Urinary bladder (tissue), 4 donors: ENCODE data around the gene RNF212B. TPM values are rescaled to one million over a fixed set of nuclear protein-coding genes. Genes with fewer than 3 reads are reported as not detected.

Experiments
- DNase-seq: peaks from one replicate; pipeline ENCODE4 v3.0.0-alpha.2; 2015; ENCODE audit errors: extremely low spot score
- H3K27ac ChIP-seq: one replicate; pipeline ENCODE4 v1.5.1; 2013; ENCODE audit warnings: low read depth, mild to moderate bottlenecking, moderate library complexity
- H3K36me3 ChIP-seq: one replicate; pipeline ENCODE4 v1.6.1; 2013; ENCODE audit warnings: mild to moderate bottlenecking, moderate library complexity; ENCODE audit not compliant: insufficient read depth
- H3K4me1 ChIP-seq: one replicate; pipeline ENCODE4 v1.6.1; 2013; ENCODE audit warnings: mild to moderate bottlenecking, moderate library complexity; ENCODE audit not compliant: insufficient read depth
- H3K4me3 ChIP-seq: one replicate; pipeline ENCODE4 v1.5.1; 2013; ENCODE audit warnings: low read depth, low read length
- WGBS: extraction: QIAGEN DNeasy Blood & Tissue Kit; methylation state at CpG from one replicate; pipeline ENCODE4 v1.1.7; 2013; 5-methylcytosine and 5-hydroxymethylcytosine counted together
- polyA plus RNA-seq: library from polyadenylated mRNA; stranded (reverse); fragments of 200-250 nt; gene quantifications from one replicate; pipeline ENCODE4 v1.2.3, GENCODE V29; 2013
- small RNA-seq: library from RNA; depleted of rRNA; stranded (forward); fragments of <200 nt; gene quantifications from one replicate; pipeline ENCODE3, GENCODE V24; 2014
- total RNA-seq: library from RNA; depleted of rRNA; stranded (reverse); fragments of >200 nt; gene quantifications from one replicate; pipeline ENCODE4 v1.2.3, GENCODE V29; 2014
- donor health status: healthy with polysubstance abuse.
- donor health status: healthy.

Gene RNF212B
- total and polyA plus RNA-seq, 2 donors: 0.41 TPM; not detected in 1

- H3K36me3 ChIP-seq: peaks cover 3% of the 10 kb centered on the region
- DNase-seq: no peak
- no peaks in the 10 kb centered on the region for H3K4me1 ChIP-seq
- H3K4me3 ChIP-seq: peak overlapping the region; percentile 56
- H3K27ac ChIP-seq: peak overlapping the region; percentile 73
- 6% methylated on average over 5 of the region's 5 CpGs for WGBS
Observed at GRCh38 chr14:23307146-23307530, 69.4 kb downstream of the RNF212B start.

- Histone ChIP-seq H3K27ac (no peak overlapping the region), H3K4me3 (peak overlapping the region; percentile 56), H3K36me3 (peaks cover 3% of the 10 kb centered on the region), H3K4me1 (no peaks in the 10 kb centered on the region)
- 87% methylated on average over 22 of the region's 22 CpGs for WGBS
- DNase-seq: no peak
Observed at GRCh38 chr14:23307687-23308644, 70.2 kb downstream of the RNF212B start.

- Histone ChIP-seq H3K4me1 (no peaks in the 10 kb centered on the region), H3K27ac (no peak overlapping the region), H3K36me3 (peaks cover 3% of the 10 kb centered on the region), H3K4me3 (no peak overlapping the region)
- 86% methylated on average over 17 of the region's 17 CpGs for WGBS
- DNase-seq: no peak
Observed at GRCh38 chr14:23308721-23309445, 71.1 kb downstream of the RNF212B start.

- no peak for DNase-seq
- H3K36me3 ChIP-seq: peaks cover 3% of the 10 kb centered on the region
- H3K4me3 ChIP-seq: no peak overlapping the region
- no peaks in the 10 kb centered on the region for H3K4me1 ChIP-seq
- no peak overlapping the region for H3K27ac ChIP-seq
- WGBS: 90% methylated on average over 1 of the region's 1 CpG
Observed at GRCh38 chr14:23310546-23310945, 72.8 kb downstream of the RNF212B start.

- Histone ChIP-seq H3K36me3 (peaks cover 2% of the 10 kb centered on the region), H3K4me3 (no peak overlapping the region), H3K27ac (no peak overlapping the region), H3K4me1 (no peaks in the 10 kb centered on the region)
- no peak for DNase-seq
- WGBS: 89% methylated on average over 5 of the region's 5 CpGs
Observed at GRCh38 chr14:23316300-23316699, 78.6 kb downstream of the RNF212B start.

GRCh38 chr14:23319746-23320583 lies 82.2 kb downstream of the RNF212B start:
- Histone ChIP-seq H3K36me3 (peaks cover 10% of the 10 kb centered on the region), H3K27ac (peak overlapping the region; percentile 79), H3K4me3 (no peak overlapping the region), H3K4me1 (no peaks in the 10 kb centered on the region)
- 83% methylated on average over 17 of the region's 17 CpGs for WGBS
- DNase-seq: no peak

GRCh38 chr14:23320584-23321571 lies 83.1 kb downstream of the RNF212B start, which contains the start of gene PABPN1:
Gene PABPN1 (plus strand): TSS chr14:23321457. CDS start chr14:23321470, 13 bp downstream.
- Histone ChIP-seq H3K27ac (peak within 1 kb of the TSS; percentile 95), H3K36me3 (peaks cover 11% of the 10 kb centered on the region), H3K4me3 (peak within 1 kb of the TSS; percentile 73), H3K4me1 (no peaks in the 10 kb centered on the region)
- peak; percentile 100 for DNase-seq
- 3% methylated on average over 63 of the region's 63 CpGs for WGBS

- Histone ChIP-seq H3K4me3 (peak overlapping the region; percentile 73), H3K27ac (peak overlapping the region; percentile 95), H3K4me1 (no peaks in the 10 kb centered on the region), H3K36me3 (peaks cover 11% of the 10 kb centered on the region)
- WGBS: under 1% methylated on average over 63 of the region's 64 CpGs
- no peak for DNase-seq
Observed at GRCh38 chr14:23321572-23322547, 84.1 kb downstream of the RNF212B start.

Small RNA genes lying within 50 kb of the gene (small RNA-seq; reads per million reads assigned to genes)
- not detected for gene AL049829.1
- gene RNU6-1046P: not detected

Other genes starting within 250 kb of the RNF212B start
- 10.4 TPM for gene C14orf93, start 227.8 kb upstream of the RNF212B start, total RNA-seq
- 14.5 TPM for gene C14orf93, start 227.8 kb upstream of the RNF212B start, polyA plus RNA-seq
- 70.3 TPM for gene PSMB5, start 203.0 kb upstream of the RNF212B start, total RNA-seq
- gene PSMB5, start 203.0 kb upstream of the RNF212B start, polyA plus RNA-seq: 135 TPM
- gene PSMB11, start 195.7 kb upstream of the RNF212B start, total RNA-seq: not detected
- gene PSMB11, start 195.7 kb upstream of the RNF212B start, polyA plus RNA-seq: not detected
- 6.4 TPM for gene CDH24, start 180.4 kb upstream of the RNF212B start, total RNA-seq
- gene CDH24, start 180.4 kb upstream of the RNF212B start, polyA plus RNA-seq: 4.4 TPM
- 87.9 TPM for gene ACIN1, start 142.8 kb upstream of the RNF212B start, total RNA-seq
- 82.2 TPM for gene ACIN1, start 142.8 kb upstream of the RNF212B start, polyA plus RNA-seq
- 37.2 TPM for gene C14orf119, start 142.4 kb upstream of the RNF212B start, total RNA-seq
- 51.8 TPM for gene C14orf119, start 142.4 kb upstream of the RNF212B start, polyA plus RNA-seq
- not detected for gene CIROP, start 132.9 kb upstream of the RNF212B start, total RNA-seq
- not detected for gene CIROP, start 132.9 kb upstream of the RNF212B start, polyA plus RNA-seq
- not detected for gene CEBPE, start 118.7 kb upstream of the RNF212B start, total RNA-seq
- 0.06 TPM for gene CEBPE, start 118.7 kb upstream of the RNF212B start, polyA plus RNA-seq
- gene SLC7A8, start 54.3 kb upstream of the RNF212B start, total RNA-seq: 8.4 TPM
- gene SLC7A8, start 54.3 kb upstream of the RNF212B start, polyA plus RNA-seq: 35.5 TPM
- 7.9 TPM for gene HOMEZ, start 48.2 kb downstream of the RNF212B start, total RNA-seq
- 12.4 TPM for gene HOMEZ, start 48.2 kb downstream of the RNF212B start, polyA plus RNA-seq
- 8.6 TPM for gene PPP1R3E, start 64.9 kb downstream of the RNF212B start, total RNA-seq
- gene PPP1R3E, start 64.9 kb downstream of the RNF212B start, polyA plus RNA-seq: 9.8 TPM
- gene BCL2L2, start 68.9 kb downstream of the RNF212B start, total RNA-seq: 19.2 TPM
- 118 TPM for gene BCL2L2, start 68.9 kb downstream of the RNF212B start, polyA plus RNA-seq
- 52.0 TPM for gene PABPN1, start 83.5 kb downstream of the RNF212B start, total RNA-seq
- 84.0 TPM for gene PABPN1, start 83.5 kb downstream of the RNF212B start, polyA plus RNA-seq
- gene SLC22A17, start 115.0 kb downstream of the RNF212B start, total RNA-seq: 30.5 TPM
- 40.8 TPM for gene SLC22A17, start 115.0 kb downstream of the RNF212B start, polyA plus RNA-seq
- gene EFS, start 127.2 kb downstream of the RNF212B start, total RNA-seq: 15.0 TPM
- gene EFS, start 127.2 kb downstream of the RNF212B start, polyA plus RNA-seq: 28.7 TPM
- gene IL25, start 134.9 kb downstream of the RNF212B start, total RNA-seq: not detected
- gene IL25, start 134.9 kb downstream of the RNF212B start, polyA plus RNA-seq: not detected
- gene CMTM5, start 139.1 kb downstream of the RNF212B start, total RNA-seq: 3.5 TPM
- gene CMTM5, start 139.1 kb downstream of the RNF212B start, polyA plus RNA-seq: 2.0 TPM
- gene MYH6, start 170.3 kb downstream of the RNF212B start, total RNA-seq: 0.26 TPM
- gene MYH6, start 170.3 kb downstream of the RNF212B start, polyA plus RNA-seq: not detected
- 29.9 TPM for gene MYH7, start 197.7 kb downstream of the RNF212B start, total RNA-seq
- gene MYH7, start 197.7 kb downstream of the RNF212B start, polyA plus RNA-seq: not detected
- 33.9 TPM for gene NGDN, start 231.8 kb downstream of the RNF212B start, total RNA-seq
- gene NGDN, start 231.8 kb downstream of the RNF212B start, polyA plus RNA-seq: 48.3 TPM